CD14-positive monocyte (primary cell): ENCODE results near the gene NXPH4. TPM values are rescaled to one million over a fixed set of nuclear protein-coding genes. Genes with fewer than 3 reads are reported as not detected.
A peak's percentile ranks its signal among the peaks of the same experiment; 100 is the strongest.

ENCODE experiments used
- DNase-seq, 3 donors: peaks; one replicate each; pipeline ENCODE4 v3.0.0-alpha.2; 2011 to 2022
- H2AFZ ChIP-seq: 2 replicates; pipeline ENCODE4 v1.6.0; 2012; ENCODE audit warnings: mild to moderate bottlenecking, low read depth, low read length, inconsistent platforms; ENCODE audit not compliant: insufficient read depth, poor library complexity, severe bottlenecking
- H3K27ac ChIP-seq, 2 donors: 1 replicate in 1 of 2; 2 replicates in 1 of 2; pipeline ENCODE4 v1.5.1; 2012 to 2013; ENCODE audit warnings: low read length in 2 of 2, control low read depth in 1 of 2, inconsistent platforms in 1 of 2, low read depth in 1 of 2, mild to moderate bottlenecking in 1 of 2
- H3K27me3 ChIP-seq, 2 donors: one replicate each; pipeline versions ENCODE4 v1.6.0 to v1.6.1; 2011 to 2013; ENCODE audit warnings: low read length in 2 of 2; ENCODE audit not compliant: control insufficient read depth in 2 of 2, insufficient read depth in 2 of 2
- H3K36me3 ChIP-seq, 2 donors: replicated peaks in 1 of 2; 1 replicate in 1 of 2; 2 replicates in 1 of 2; pipeline versions ENCODE4 v1.5.1 to v1.6.1; 2012 to 2013; ENCODE audit warnings: low read length in 2 of 2, control low read depth in 1 of 2, inconsistent platforms in 1 of 2, mild to moderate bottlenecking in 1 of 2; ENCODE audit not compliant: insufficient read depth in 2 of 2, control insufficient read depth in 1 of 2
- H3K4me1 ChIP-seq, 2 donors: 1 replicate in 1 of 2; 2 replicates in 1 of 2; pipeline versions ENCODE4 v1.5.1 to v1.6.1; 2012 to 2013; ENCODE audit warnings: low read length in 2 of 2, control low read depth in 1 of 2, inconsistent platforms in 1 of 2, mild to moderate bottlenecking in 1 of 2, moderate library complexity in 1 of 2; ENCODE audit not compliant: insufficient read depth in 2 of 2, control insufficient read depth in 1 of 2
- H3K4me2 ChIP-seq: replicated peaks from 2 replicates; pipeline ENCODE3; 2012; ENCODE audit warnings: low read length, moderate library complexity, mild to moderate bottlenecking; ENCODE audit not compliant: poor library complexity, severe bottlenecking; ENCODE audit errors: extremely low read depth
- H3K4me3 ChIP-seq, 3 experiments: fragments of 200-600 bp in 1 of 3; sonication (generic) in 1 of 3; replicated peaks in 1 of 3; 1 replicate in 2 of 3; 2 replicates in 1 of 3; pipeline ENCODE4 v1.5.1; 2011 to 2013; ENCODE audit warnings: low read length in 3 of 3, mild to moderate bottlenecking in 3 of 3, control low read depth in 2 of 3, low read depth in 2 of 3, inconsistent platforms in 1 of 3, moderate library complexity in 1 of 3
- H3K79me2 ChIP-seq: 2 replicates; pipeline ENCODE4 v1.6.0; 2012; ENCODE audit warnings: mild to moderate bottlenecking, control low read depth, inconsistent platforms, low read length, moderate library complexity; ENCODE audit not compliant: insufficient read depth
- H3K9ac ChIP-seq: 2 replicates; pipeline ENCODE4 v1.6.0; 2017; ENCODE audit warnings: low read length, mild to moderate bottlenecking; ENCODE audit not compliant: insufficient read depth, poor library complexity, severe bottlenecking
- H3K9me3 ChIP-seq, 2 donors: replicated peaks in 1 of 2; 1 replicate in 1 of 2; 2 replicates in 1 of 2; pipeline versions ENCODE4 v1.5.1 to v1.6.1; 2012 to 2013; ENCODE audit warnings: low read length in 2 of 2, control low read depth in 1 of 2; ENCODE audit not compliant: control insufficient read depth in 1 of 2, insufficient read depth in 1 of 2
- H4K20me1 ChIP-seq: 2 replicates; pipeline ENCODE4 v1.6.0; 2012; ENCODE audit warnings: mild to moderate bottlenecking, low read length, control low read depth, moderate library complexity; ENCODE audit not compliant: insufficient read depth
- H3K27ac Mint-ChIP-seq, 7 donors: one replicate each; pipeline ENCODE4 v1.8.0; 2020; ENCODE audit warnings: mild to moderate bottlenecking in 7 of 7, mixed read lengths in 7 of 7, moderate library complexity in 6 of 7, inconsistent platforms in 2 of 7
- H3K27me3 Mint-ChIP-seq, 3 donors: one replicate each; pipeline ENCODE4 v1.8.0; 2021 to 2022; ENCODE audit warnings: low read depth in 3 of 3, mild to moderate bottlenecking in 3 of 3, mixed read lengths in 3 of 3, moderate library complexity in 3 of 3, inconsistent platforms in 1 of 3
- H3K36me3 Mint-ChIP-seq, 2 donors: one replicate each; pipeline ENCODE4 v1.8.0; 2020; ENCODE audit warnings: mixed read lengths in 2 of 2, inconsistent platforms in 1 of 2, mild to moderate bottlenecking in 1 of 2
- H3K4me1 Mint-ChIP-seq: one replicate; pipeline ENCODE4 v1.8.0; 2020; ENCODE audit warnings: mild to moderate bottlenecking, mixed read lengths
- H3K4me3 Mint-ChIP-seq, 2 donors: one replicate each; pipeline ENCODE4 v1.8.0; 2020; ENCODE audit warnings: mild to moderate bottlenecking in 2 of 2, mixed read lengths in 2 of 2, moderate library complexity in 1 of 2
- H3K9me3 Mint-ChIP-seq, 7 donors: one replicate each; pipeline ENCODE4 v1.8.0; 2020 to 2022; ENCODE audit warnings: mixed read lengths in 7 of 7, mild to moderate bottlenecking in 6 of 7, moderate library complexity in 6 of 7, inconsistent platforms in 2 of 7
- WGBS: methylation state at CpG from one replicate; pipeline ENCODE4 v1.1.5; 2013; ENCODE audit warnings: missing lambda C conversion rate; ENCODE audit not compliant: insufficient coverage; 5-methylcytosine and 5-hydroxymethylcytosine counted together
- intact Hi-C, 2 donors: fragments of 100-400 bp; cut with micrococcal nuclease; formaldehyde crosslinking; loops; one replicate each; pipeline versions ENCODE4 v1.15.0 to v1.15.1; 2023
- polyA plus RNA-seq, 3 donors: library from polyadenylated mRNA; depleted of rRNA in 1 of 3; unstranded in 2 of 3; stranded (reverse) in 1 of 3; fragments of 300-500 nt in 2 of 3; fragments of >200 nt in 1 of 3; fragmentation: Illumina TruSeq in 2 of 3; gene quantifications; 1 replicate in 2 of 3; 2 replicates in 1 of 3; pipeline ENCODE4 v1.2.3, GENCODE V29; 2012 to 2021
- TF ChIP-seq, protein P1 (sequence below): fragments of 200-600 bp; IDR thresholded peaks from one replicate; pipeline ENCODE4 v1.8.0; 2022; ENCODE audit warnings: antibody characterized with exemption, mild to moderate bottlenecking

Gene NXPH4
- polyA plus RNA-seq, 3 donors = not detected

DNA sequence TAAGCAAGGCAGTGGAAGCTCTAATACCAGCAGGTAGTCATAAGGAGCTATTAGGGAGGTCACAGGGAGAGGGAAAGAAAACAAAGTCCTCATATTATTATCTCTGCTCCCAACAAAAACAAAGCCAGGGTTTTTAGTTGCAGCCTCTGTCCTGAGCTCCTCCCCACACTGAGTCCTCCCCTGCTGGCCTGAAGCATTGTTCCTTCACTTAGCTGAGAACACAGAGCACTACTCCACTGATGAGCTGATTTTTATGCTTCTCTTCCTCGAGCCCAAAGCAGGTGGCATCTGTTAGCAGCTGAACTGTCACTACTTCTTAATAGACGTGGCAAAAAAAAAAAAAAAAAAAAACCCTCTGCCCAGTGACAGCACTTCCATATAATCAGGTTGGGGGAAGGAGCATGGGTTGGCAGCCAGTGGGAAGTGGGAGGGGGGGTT, 44.9 kb downstream of the NXPH4 start:
- Histone ChIP-seq H3K9me3 (no peaks in the 10 kb centered on the region), H3K27me3 (no peaks in the 10 kb centered on the region), H3K9ac (no peak overlapping the region), H3K4me2 (no peak overlapping the region), H3K4me1 (no peaks in the 10 kb centered on the region), H2AFZ (no peak overlapping the region), H3K79me2 (no peaks in the 10 kb centered on the region), H4K20me1 (no peaks in the 10 kb centered on the region), H3K27ac (no peak overlapping the region), H3K4me3 (no peak overlapping the region), H3K36me3 (peaks cover 64 to 86% of the 10 kb centered on the region in 2 donors)
- TF ChIP-seq, protein P1, sequence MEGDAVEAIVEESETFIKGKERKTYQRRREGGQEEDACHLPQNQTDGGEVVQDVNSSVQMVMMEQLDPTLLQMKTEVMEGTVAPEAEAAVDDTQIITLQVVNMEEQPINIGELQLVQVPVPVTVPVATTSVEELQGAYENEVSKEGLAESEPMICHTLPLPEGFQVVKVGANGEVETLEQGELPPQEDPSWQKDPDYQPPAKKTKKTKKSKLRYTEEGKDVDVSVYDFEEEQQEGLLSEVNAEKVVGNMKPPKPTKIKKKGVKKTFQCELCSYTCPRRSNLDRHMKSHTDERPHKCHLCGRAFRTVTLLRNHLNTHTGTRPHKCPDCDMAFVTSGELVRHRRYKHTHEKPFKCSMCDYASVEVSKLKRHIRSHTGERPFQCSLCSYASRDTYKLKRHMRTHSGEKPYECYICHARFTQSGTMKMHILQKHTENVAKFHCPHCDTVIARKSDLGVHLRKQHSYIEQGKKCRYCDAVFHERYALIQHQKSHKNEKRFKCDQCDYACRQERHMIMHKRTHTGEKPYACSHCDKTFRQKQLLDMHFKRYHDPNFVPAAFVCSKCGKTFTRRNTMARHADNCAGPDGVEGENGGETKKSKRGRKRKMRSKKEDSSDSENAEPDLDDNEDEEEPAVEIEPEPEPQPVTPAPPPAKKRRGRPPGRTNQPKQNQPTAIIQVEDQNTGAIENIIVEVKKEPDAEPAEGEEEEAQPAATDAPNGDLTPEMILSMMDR = no peak
- peaks cover 74 to 91% of the 10 kb centered on the region in 2 donors for H3K36me3 Mint-ChIP-seq
- no peak overlapping the region for H3K4me3 Mint-ChIP-seq
- WGBS = no CpG with 5 or more reads among the region's 2 CpGs
- H3K9me3 Mint-ChIP-seq = peaks cover 0 to 2% (median 0%) of the 10 kb centered on the region in 7 donors
- peak overlapping the region in 1 of 7 donors; percentile 26 for H3K27ac Mint-ChIP-seq
- peaks cover 2% of the 10 kb centered on the region for H3K4me1 Mint-ChIP-seq
- intact Hi-C loops = loop anchor here (5.0 kb wide), 1 partner anchor 191 kb away; no protein-coding TSS in a partner anchor
- DNase-seq = no peak
- no peaks in the 10 kb centered on the region for H3K27me3 Mint-ChIP-seq

DNA sequence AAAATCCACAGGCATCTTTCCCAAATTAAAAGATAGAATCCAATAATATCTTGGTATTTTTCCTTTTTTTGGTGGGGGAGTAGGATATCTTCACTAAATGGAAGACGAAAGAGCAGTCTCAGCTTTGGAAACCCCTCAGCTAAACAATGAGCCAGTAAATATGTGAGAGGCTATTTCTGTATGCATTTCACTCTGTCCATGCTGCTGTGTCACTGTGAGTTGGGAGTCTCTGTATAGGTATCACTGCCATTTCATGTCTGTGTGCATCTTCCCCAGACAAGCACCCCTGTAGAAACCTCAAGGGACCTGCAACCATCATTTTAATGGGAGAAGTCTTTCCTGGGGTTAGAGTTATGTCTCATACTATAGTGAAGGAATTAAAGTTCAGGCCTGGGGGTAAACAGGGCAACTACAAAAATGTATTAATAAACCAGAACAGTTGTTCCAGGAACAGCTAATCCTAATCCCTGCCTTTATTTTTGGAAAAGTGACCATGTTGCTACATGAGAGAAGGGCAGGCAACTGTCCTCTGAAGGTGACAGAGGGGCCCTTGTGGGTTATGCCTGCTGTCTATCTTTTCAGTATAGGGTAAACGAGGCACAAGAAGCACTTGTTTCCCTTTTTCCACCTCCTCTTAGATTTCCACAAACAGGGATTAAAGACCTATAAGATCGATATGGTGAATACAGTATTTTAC, 45.7 kb downstream of the NXPH4 start:
- Mint-ChIP-seq H3K4me1 (peaks cover 2% of the 10 kb centered on the region), H3K27me3 (no peaks in the 10 kb centered on the region), H3K4me3 (no peak overlapping the region), H3K9me3 (peaks cover 0 to 2% (median 0%) of the 10 kb centered on the region in 7 donors), H3K27ac (no peak overlapping the region), H3K36me3 (peaks cover 76 to 91% of the 10 kb centered on the region in 2 donors)
- H4K20me1 ChIP-seq = no peaks in the 10 kb centered on the region
- DNase-seq = no peak
- intact Hi-C loops = loop anchor here (5.0 kb wide), 1 partner anchor 190 kb away; no protein-coding TSS in a partner anchor
- no peak overlapping the region for H3K9ac ChIP-seq
- H3K4me1 ChIP-seq = no peaks in the 10 kb centered on the region
- H3K27me3 ChIP-seq = no peaks in the 10 kb centered on the region
- WGBS = no CpG with 5 or more reads among the region's 3 CpGs
- H3K9me3 ChIP-seq = no peaks in the 10 kb centered on the region
- H2AFZ ChIP-seq = no peak overlapping the region
- H3K27ac ChIP-seq = no peak overlapping the region
- no peaks in the 10 kb centered on the region for H3K79me2 ChIP-seq
- H3K36me3 ChIP-seq = peaks cover 63 to 86% of the 10 kb centered on the region in 2 donors
- TF ChIP-seq, protein P1 = no peak
- no peak overlapping the region for H3K4me3 ChIP-seq
- no peak overlapping the region for H3K4me2 ChIP-seq
